HL-60/S4 (cell line): ENCODE data around the gene CLTB.
"Not testable (repeated sequence)": the region's sequence is repeated elsewhere in the genome, so short reads cannot be mapped to it uniquely, and the experiment has no call there.

Experiments
- in situ Hi-C: fragments of 300-500 bp; cut with MboI; formaldehyde crosslinking; loops from 2 replicates; pipeline ENCODE4 v1.14.3; 2022; ENCODE audit warnings: low sequenced_read_pairs

The CLTB gene, protein sequence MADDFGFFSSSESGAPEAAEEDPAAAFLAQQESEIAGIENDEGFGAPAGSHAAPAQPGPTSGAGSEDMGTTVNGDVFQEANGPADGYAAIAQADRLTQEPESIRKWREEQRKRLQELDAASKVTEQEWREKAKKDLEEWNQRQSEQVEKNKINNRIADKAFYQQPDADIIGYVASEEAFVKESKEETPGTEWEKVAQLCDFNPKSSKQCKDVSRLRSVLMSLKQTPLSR

GRCh38 chr5:176415952-176416924, at the start of gene CLTB:
TSS of gene CLTB (minus strand) at chr5:176416539. CDS start at chr5:176416363, 176 bp downstream.
- in situ Hi-C loops = no loop called here

GRCh38 chr5:176463113-176463764, 46.9 kb upstream of the CLTB start:
- in situ Hi-C loops = no loop called here

- in situ Hi-C loops = no loop called here
Measured at GRCh38 chr5:176461349-176461748, 45.0 kb upstream of the CLTB start.

- in situ Hi-C loops = no loop called here
Measured at GRCh38 chr5:176458904-176459561, 42.7 kb upstream of the CLTB start.

GRCh38 chr5:176454724-176455394, 38.5 kb upstream of the CLTB start:
- in situ Hi-C loops = no loop called here

DNA sequence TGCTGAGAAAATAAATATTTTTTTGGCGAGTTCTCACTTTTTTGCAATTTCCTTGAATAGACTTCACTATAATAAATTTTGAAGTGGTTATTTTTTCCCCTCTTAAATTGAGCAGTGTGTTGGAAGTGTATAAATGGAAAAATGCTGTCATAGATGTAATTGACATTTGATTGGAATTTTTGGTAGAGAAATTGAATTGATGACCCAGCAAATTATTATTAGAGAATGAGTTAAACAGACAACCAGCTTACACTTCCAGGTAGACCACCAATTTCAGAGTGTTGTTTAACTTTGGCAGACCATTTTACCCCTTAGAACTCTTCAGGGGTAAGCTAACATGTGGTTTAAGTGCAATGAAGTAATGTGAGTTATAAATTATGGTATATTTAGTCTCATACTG, 33.7 kb upstream of the CLTB start:
- in situ Hi-C loops = no loop called here

GRCh38 chr5:176447978-176448608, 31.8 kb upstream of the CLTB start, which contains the start of gene FAF2:
TSS of gene FAF2 (plus strand) at chr5:176448385. CDS start at chr5:176448408, 23 bp downstream.
- in situ Hi-C loops = no loop called here

DNA sequence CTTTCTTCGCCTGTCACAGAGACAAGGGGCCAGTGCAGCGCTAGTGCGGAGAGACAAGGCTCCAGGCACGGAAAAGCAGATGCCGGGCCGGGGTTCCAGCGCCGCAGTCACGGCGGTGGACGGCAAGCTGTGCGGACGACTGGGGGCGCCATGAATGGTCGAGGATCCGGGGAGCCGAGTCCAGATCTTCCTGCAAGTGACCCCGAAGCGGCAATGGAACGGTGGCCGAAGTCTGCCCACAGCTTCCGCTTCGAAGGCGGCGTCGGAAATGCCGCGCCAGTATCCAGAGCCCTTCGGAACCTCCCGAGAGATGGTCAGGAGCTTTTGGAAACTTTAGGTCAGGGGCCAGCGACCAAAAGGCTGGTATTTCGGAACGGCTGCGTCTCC, 31.2 kb upstream of the CLTB start:
- in situ Hi-C loops = no loop called here

DNA sequence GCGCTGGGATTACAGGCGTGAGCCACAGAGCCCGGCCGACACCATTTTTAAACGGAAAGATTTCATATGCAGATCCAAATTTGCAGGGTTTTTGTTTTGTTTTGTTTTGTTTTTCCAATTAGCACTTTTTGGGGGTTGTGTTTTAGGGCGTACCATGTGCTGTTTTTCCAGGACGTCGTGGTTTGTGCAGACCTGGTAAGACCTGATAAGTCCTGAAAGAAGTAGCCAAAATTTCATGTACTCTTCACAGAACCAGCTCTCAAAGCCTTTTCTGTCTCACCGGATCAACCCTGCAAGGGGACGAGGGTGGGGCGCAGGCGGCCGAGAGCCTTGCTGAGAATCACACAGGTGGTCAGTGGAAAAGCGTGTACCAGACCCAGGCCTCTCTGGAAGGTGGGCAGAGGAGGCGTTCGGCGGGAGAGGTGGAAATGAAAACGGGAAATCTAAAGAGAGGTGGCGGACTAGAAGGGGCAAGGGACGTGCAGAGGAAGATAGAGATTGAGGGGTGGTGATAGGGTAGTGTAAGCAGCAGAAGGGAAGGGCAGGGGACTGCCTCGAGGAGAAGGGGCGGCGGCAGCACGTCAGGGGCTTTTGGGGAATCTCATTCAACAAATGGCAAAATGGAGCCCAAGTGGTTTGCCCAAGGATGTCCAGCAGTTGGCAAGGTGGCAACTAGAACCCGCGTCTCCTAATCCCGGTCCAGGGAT, 30.7 kb upstream of the CLTB start:
- in situ Hi-C loops = no loop called here

GRCh38 chr5:176446028-176446665, 29.8 kb upstream of the CLTB start:
- in situ Hi-C loops = no loop called here

DNA sequence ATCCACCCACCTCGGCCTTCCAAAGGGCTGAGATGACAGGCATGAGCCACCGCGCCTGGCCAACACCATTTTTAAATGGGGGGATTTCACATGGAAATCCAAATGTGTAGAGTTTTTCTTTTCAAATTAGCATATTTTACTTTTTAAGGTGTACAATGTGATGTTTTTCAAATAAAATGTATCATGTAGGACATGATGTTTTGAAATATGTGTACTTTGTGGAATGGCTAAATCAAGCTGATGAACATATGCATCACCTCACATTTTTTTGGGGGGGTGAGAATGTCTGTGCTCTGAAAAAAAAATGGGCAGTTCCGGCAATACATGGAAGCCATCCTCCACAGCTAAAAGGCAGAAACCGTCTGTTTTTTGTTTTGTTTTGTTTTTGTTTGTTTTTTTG, 28.4 kb upstream of the CLTB start:
- in situ Hi-C loops = no loop called here

DNA sequence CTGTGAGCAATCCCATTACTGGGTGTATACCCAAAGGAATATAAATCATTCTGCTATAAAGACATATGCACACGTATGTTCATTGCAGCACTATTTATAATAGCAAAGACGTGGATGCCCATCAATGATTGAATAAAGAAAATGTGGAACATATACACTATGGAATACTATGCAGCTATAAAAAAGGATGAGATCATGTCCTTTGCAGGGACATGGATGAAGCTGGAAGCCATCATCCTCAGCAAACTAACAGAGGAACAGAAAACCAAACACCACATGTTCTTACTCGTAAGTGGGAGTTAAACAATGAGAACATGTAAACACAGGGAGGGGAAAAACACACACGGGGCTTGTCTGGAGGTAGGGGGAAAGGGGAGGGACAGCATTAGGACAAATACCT, 26.6 kb upstream of the CLTB start:
- in situ Hi-C loops = not testable (repeated sequence)

GRCh38 chr5:176441921-176442323, 25.6 kb upstream of the CLTB start:
- in situ Hi-C loops = no loop called here

DNA sequence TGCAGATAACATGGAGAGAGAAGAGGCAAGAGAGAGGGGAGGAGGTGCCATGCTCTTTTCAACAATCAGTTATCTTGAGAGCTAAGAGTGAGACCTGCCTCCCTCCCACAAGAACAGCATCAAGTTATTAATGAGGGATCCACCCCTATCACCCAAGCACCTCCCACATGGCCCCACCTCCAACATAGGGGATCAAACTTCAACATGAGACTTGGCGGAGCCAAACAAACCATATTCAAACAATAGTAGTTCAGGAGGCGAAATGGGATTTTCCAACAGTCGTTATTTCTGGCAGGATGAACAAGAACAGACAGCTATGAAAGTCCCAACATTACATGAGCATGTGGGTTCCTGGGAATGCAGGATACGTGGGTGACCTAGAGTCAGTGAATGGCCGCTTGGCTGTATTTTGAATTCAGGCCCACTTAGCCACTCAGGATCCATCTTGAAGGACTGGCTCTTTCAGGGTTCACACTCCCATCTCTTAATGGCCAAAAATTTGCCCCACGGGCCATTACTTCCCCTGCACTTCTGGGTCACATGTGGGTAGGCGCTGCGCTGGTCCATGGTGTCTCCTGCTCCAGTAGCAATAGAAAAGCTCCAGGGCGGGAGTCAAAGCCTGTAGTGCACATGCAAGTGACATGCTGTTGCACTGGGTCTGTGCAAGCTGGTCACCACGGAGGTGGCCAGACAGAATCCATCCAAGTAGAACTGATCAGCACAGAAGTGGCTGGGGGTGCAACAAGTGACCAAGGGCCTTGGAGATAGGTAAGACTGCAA, 24.8 kb upstream of the CLTB start:
- in situ Hi-C loops = no loop called here

DNA sequence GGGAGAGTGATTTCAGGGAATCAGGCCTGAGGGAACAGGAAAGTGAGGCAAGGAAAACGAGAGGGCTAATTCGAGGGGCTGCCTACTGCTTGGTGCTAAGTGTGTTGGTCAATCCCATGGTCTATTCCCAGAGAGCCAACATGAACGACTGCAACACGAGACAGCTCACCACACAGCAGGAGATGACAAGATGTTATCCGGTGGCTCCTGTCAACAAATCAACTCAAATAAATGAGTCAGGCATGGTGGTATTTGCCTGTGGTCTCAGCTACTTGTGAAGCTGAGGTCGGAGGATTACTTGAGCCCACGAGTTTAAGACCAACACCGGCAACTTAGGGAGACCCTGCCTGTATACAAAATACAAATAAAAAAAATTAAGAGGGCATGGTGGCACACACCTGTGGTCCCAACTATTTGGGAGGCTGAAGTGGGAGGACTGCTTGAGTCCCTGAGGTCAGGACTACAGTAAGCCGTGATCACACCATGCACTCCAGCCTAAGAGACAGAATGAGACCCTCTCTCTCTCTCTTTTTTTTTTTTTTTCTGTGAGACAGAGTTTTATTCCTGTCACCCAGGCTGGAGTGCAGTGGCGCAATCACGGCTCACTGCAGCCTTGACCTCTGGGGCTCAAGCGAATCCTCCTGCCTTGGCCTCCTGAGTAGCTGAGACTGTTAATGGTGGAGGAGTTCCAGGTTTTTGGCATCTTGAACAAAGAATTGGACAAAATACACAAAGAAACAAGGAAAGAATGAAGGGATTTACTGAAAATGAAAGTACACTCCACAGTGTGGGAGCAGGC, 22.8 kb upstream of the CLTB start:
- in situ Hi-C loops = no loop called here

- in situ Hi-C loops = no loop called here
Measured at GRCh38 chr5:176436656-176437055, 20.3 kb upstream of the CLTB start.

DNA sequence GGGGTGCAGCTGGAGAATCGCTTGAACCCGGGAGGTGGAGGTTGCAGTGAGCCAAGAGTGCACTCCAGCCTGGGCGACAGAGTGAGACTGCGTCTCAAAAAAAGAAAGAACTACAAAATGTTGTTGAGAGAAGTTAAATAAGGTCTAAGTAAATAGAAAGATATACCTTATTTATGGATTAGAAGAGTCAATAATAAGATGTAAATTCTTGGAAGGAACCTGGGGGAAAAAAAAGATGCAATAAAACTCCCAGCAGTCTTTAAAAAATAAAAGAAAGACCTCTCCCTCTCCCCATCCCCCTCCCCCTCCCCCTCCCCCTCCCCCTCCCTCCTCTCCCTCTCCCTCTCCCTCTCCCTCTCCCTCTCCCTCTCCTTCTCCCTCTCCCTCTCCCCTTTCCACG, 16.4 kb upstream of the CLTB start:
- in situ Hi-C loops = no loop called here
